Cortex of kidney (tissue), 1 donor: Measurements from ENCODE around the gene PLSCR5.

Experiments
- DNase-seq: peaks from one replicate; lab custom pipeline; 2025; lab: John Stamatoyannopoulos, UW

Gene PLSCR5

GRCh38 chr3:146585156-146585555 is 20.0 kb downstream of the PLSCR5 start:
- no peak for DNase-seq

- DNase-seq = no peak
Observed at GRCh38 chr3:146581951-146582467, 23.1 kb downstream of the PLSCR5 start.

GRCh38 chr3:146581080-146581601 is 24.0 kb downstream of the PLSCR5 start:
- no peak for DNase-seq

GRCh38 chr3:146577662-146578061 is 27.5 kb downstream of the PLSCR5 start:
- no peak for DNase-seq

GRCh38 chr3:146575636-146576035 is 29.5 kb downstream of the PLSCR5 start:
- DNase-seq = no peak

- DNase-seq = no peak
Observed at GRCh38 chr3:146574173-146574572, 31.0 kb downstream of the PLSCR5 start.

- DNase-seq = no peak
Observed at GRCh38 chr3:146569314-146569713, 35.8 kb downstream of the PLSCR5 start.

- DNase-seq = no peak
Observed at GRCh38 chr3:146566138-146566537, 39.0 kb downstream of the PLSCR5 start.

- no peak for DNase-seq
Observed at GRCh38 chr3:146561879-146562278, 43.3 kb downstream of the PLSCR5 start.

GRCh38 chr3:146561463-146561862 is 43.7 kb downstream of the PLSCR5 start:
- no peak for DNase-seq

- no peak for DNase-seq
Observed at GRCh38 chr3:146560678-146561077, 44.5 kb downstream of the PLSCR5 start.

GRCh38 chr3:146559388-146559787 is 45.8 kb downstream of the PLSCR5 start:
- DNase-seq = no peak

- DNase-seq = no peak
Observed at GRCh38 chr3:146558781-146559180, 46.4 kb downstream of the PLSCR5 start.

GRCh38 chr3:146557745-146558144 is 47.4 kb downstream of the PLSCR5 start:
- DNase-seq = no peak

- no peak for DNase-seq
Observed at GRCh38 chr3:146555311-146555710, 49.8 kb downstream of the PLSCR5 start.

- DNase-seq = no peak
Observed at GRCh38 chr3:146554151-146554760, 50.9 kb downstream of the PLSCR5 start.

- no peak for DNase-seq
Observed at GRCh38 chr3:146550743-146551510, 54.2 kb downstream of the PLSCR5 start.

GRCh38 chr3:146550070-146550615 is 55.0 kb downstream of the PLSCR5 start:
- DNase-seq = no peak

- DNase-seq = no peak
Observed at GRCh38 chr3:146547235-146547835, 57.8 kb downstream of the PLSCR5 start.

GRCh38 chr3:146546366-146546965 is 58.7 kb downstream of the PLSCR5 start:
- DNase-seq = no peak

- DNase-seq = no peak
Observed at GRCh38 chr3:146544929-146545528, 60.1 kb downstream of the PLSCR5 start.
